OCI-LY1 (cell line): Measurements from ENCODE around the gene ANKRD52.

ENCODE experiments used
- H2AFZ ChIP-seq: fragments of 200-600 bp; sonication (generic), shearing (Covaris generic); 2 replicates; pipeline ENCODE4 v1.6.0; 2014; ENCODE audit warnings: antibody characterized with exemption, mild to moderate bottlenecking, low read length
- H3F3A ChIP-seq: fragments of 200-600 bp; sonication (generic), shearing (Covaris generic); 2 replicates; pipeline ENCODE4 v1.6.0; 2014; ENCODE audit warnings: mild to moderate bottlenecking, antibody characterized with exemption, low read length, moderate library complexity; ENCODE audit not compliant: insufficient read depth
- H3K27ac ChIP-seq: fragments of 200-600 bp; sonication (generic); 2 replicates; pipeline ENCODE4 v1.5.1; 2014; ENCODE audit warnings: low read length, mixed run types, mild to moderate bottlenecking, low read depth; ENCODE audit not compliant: poor library complexity, severe bottlenecking
- H3K27me3 ChIP-seq: fragments of 200-600 bp; sonication (generic); 2 replicates; pipeline ENCODE4 v1.6.0; 2014; ENCODE audit warnings: antibody characterized with exemption, mild to moderate bottlenecking, low read length, moderate library complexity; ENCODE audit not compliant: insufficient read depth
- H3K36me3 ChIP-seq: fragments of 200-600 bp; sonication (generic); 2 replicates; pipeline ENCODE4 v1.6.1; 2014; ENCODE audit warnings: mild to moderate bottlenecking, antibody characterized with exemption, low read length, moderate library complexity, mixed read lengths; ENCODE audit not compliant: insufficient read depth
- H3K4me1 ChIP-seq: fragments of 200-600 bp; sonication (generic); 2 replicates; pipeline ENCODE4 v1.5.1; 2014; ENCODE audit warnings: mild to moderate bottlenecking, low read length, moderate library complexity; ENCODE audit not compliant: insufficient read depth, severe bottlenecking
- H3K4me2 ChIP-seq: fragments of 200-600 bp; sonication (generic), shearing (Covaris generic); 2 replicates; pipeline ENCODE4 v1.6.1; 2014; ENCODE audit warnings: low read length
- H3K4me3 ChIP-seq: fragments of 200-600 bp; sonication (generic); 2 replicates; pipeline ENCODE4 v1.5.1; 2014; ENCODE audit warnings: low read length, low read depth, mild to moderate bottlenecking, mixed read lengths; ENCODE audit not compliant: poor library complexity, severe bottlenecking
- H3K79me2 ChIP-seq: fragments of 200-600 bp; shearing (Covaris generic); 2 replicates; pipeline ENCODE4 v1.6.1; 2016; ENCODE audit warnings: mixed run types, low read length, mixed read lengths; ENCODE audit not compliant: insufficient read depth
- H3K9ac ChIP-seq: fragments of 200-600 bp; sonication (generic), shearing (Covaris generic); 2 replicates; pipeline ENCODE4 v1.6.1; 2014; ENCODE audit warnings: mild to moderate bottlenecking, low read length, mixed read lengths
- H3K9me2 ChIP-seq: fragments of 200-600 bp; sonication (generic), shearing (Covaris generic); 2 replicates; pipeline ENCODE4 v1.6.1; 2014; ENCODE audit warnings: low read depth, mild to moderate bottlenecking, low read length, mixed read lengths
- H3K9me3 ChIP-seq: fragments of 200-600 bp; shearing (Covaris generic); 2 replicates; pipeline ENCODE4 v1.6.1; 2014; ENCODE audit warnings: low read length, mixed read lengths
- H4K20me1 ChIP-seq: fragments of 200-600 bp; sonication (generic), shearing (Covaris generic); 2 replicates; pipeline ENCODE4 v1.6.0; 2016; ENCODE audit warnings: mild to moderate bottlenecking, low read length; ENCODE audit not compliant: insufficient read depth
- EZH2 ChIP-seq: fragments of 200-600 bp; sonication (generic), shearing (Covaris generic); IDR thresholded peaks from 2 replicates; pipeline ENCODE4 v1.8.0; 2017; ENCODE audit warnings: borderline replicate concordance, mixed run types, mild to moderate bottlenecking, antibody characterized with exemption, low read length, moderate library complexity, mixed read lengths
- TF ChIP-seq, protein P1 (sequence below): fragments of 200-600 bp; sonication (generic), shearing (Covaris generic); IDR thresholded peaks from 2 replicates; pipeline ENCODE4 v1.5.1; 2017; ENCODE audit warnings: mild to moderate bottlenecking, antibody characterized with exemption, low read length, moderate library complexity, mixed read lengths

Gene ANKRD52

DNA sequence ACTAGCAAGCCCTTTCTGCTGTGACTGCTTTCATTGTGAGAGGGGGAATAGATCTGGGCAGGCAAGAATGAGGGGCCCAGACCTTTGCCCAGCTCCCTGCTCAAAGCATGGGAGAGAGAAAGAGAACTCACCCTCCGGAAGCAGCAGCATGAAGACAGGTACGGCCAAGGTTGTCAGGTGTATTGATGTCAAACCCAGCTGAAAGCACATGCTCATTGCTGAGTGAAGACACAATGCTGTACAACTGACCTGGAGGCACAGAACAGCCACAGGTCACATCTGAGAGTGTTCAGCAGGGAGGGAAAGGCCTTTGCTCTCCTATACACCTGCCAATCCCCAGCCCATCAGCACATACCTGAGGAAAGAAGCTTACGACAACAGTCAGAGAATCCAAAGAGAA, 5.5 kb downstream of the ANKRD52 start:
- no peak overlapping the region for H3K4me3 ChIP-seq
- H3K27me3 ChIP-seq = no peaks in the 10 kb centered on the region
- no peaks in the 10 kb centered on the region for H3K79me2 ChIP-seq
- no peak overlapping the region for H3K27ac ChIP-seq
- peaks cover 16% of the 10 kb centered on the region for H3K4me1 ChIP-seq
- no peaks in the 10 kb centered on the region for H3K9me2 ChIP-seq
- no peaks in the 10 kb centered on the region for H4K20me1 ChIP-seq
- peaks cover 73% of the 10 kb centered on the region for H3K36me3 ChIP-seq
- no peak overlapping the region for H2AFZ ChIP-seq
- no peak overlapping the region for H3K4me2 ChIP-seq
- no peaks in the 10 kb centered on the region for H3K9me3 ChIP-seq
- TF ChIP-seq, protein P1, sequence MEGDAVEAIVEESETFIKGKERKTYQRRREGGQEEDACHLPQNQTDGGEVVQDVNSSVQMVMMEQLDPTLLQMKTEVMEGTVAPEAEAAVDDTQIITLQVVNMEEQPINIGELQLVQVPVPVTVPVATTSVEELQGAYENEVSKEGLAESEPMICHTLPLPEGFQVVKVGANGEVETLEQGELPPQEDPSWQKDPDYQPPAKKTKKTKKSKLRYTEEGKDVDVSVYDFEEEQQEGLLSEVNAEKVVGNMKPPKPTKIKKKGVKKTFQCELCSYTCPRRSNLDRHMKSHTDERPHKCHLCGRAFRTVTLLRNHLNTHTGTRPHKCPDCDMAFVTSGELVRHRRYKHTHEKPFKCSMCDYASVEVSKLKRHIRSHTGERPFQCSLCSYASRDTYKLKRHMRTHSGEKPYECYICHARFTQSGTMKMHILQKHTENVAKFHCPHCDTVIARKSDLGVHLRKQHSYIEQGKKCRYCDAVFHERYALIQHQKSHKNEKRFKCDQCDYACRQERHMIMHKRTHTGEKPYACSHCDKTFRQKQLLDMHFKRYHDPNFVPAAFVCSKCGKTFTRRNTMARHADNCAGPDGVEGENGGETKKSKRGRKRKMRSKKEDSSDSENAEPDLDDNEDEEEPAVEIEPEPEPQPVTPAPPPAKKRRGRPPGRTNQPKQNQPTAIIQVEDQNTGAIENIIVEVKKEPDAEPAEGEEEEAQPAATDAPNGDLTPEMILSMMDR = no peak
- TF ChIP-seq EZH2 = no peak
- no peak overlapping the region for H3K9ac ChIP-seq
- H3F3A ChIP-seq = no peaks in the 10 kb centered on the region

DNA sequence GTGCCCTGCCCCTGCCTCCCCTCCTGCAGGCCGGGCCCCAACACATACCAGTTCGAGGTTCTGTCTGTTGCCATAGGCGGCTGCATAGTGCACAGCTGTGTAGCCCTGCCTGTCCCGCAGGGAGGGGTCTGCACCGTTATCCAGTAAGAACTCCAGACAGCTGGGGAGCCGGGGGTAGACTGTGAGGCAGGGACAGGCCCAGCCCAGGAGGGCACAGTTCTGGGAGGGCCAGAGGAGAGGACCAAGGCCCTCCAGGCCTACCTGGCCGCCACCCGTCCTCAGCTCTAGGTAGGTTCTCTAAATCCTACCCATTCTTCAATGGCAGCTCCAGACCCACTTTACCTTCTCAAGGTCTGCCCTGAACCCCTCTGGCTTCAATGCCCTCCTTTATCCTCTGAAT, 9.5 kb downstream of the ANKRD52 start:
- Histone ChIP-seq H3K9me2 (no peaks in the 10 kb centered on the region), H2AFZ (no peak overlapping the region), H3F3A (no peaks in the 10 kb centered on the region), H3K79me2 (no peaks in the 10 kb centered on the region), H4K20me1 (no peaks in the 10 kb centered on the region), H3K4me1 (no peaks in the 10 kb centered on the region), H3K36me3 (peaks cover 82% of the 10 kb centered on the region), H3K27me3 (no peaks in the 10 kb centered on the region), H3K4me3 (no peak overlapping the region), H3K9ac (no peak overlapping the region), H3K9me3 (no peaks in the 10 kb centered on the region), H3K4me2 (no peak overlapping the region), H3K27ac (no peak overlapping the region)
- TF ChIP-seq, protein P1 = no peak
- TF ChIP-seq EZH2 = no peak

DNA sequence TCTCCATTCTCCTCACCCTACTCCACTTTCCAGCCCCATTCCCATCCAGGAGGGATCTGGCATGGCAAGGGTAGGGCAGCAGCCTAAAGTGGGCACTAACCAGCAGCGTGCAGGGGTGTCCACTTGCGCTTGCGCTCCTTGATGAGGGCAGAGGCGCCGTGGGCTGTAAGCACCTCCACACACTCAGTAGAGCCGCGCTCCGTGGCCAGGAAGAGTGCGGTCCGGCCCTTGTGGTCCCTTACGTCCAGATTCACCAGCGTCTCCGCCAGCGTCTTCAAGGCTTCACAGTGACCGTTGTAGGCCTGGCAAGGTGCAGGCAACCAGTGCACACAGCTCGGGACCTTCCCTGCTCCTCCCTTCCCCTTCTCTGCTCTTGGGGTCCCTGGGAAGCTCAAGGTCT, 10.3 kb downstream of the ANKRD52 start:
- no peak overlapping the region for H3K4me3 ChIP-seq
- TF ChIP-seq, protein P1 = no peak
- no peak for TF ChIP-seq EZH2
- H3K27me3 ChIP-seq = no peaks in the 10 kb centered on the region
- no peaks in the 10 kb centered on the region for H3K9me3 ChIP-seq
- no peak overlapping the region for H2AFZ ChIP-seq
- H3K79me2 ChIP-seq = no peaks in the 10 kb centered on the region
- no peak overlapping the region for H3K4me2 ChIP-seq
- H3K4me1 ChIP-seq = no peaks in the 10 kb centered on the region
- no peaks in the 10 kb centered on the region for H3F3A ChIP-seq
- H3K9ac ChIP-seq = no peak overlapping the region
- peaks cover 82% of the 10 kb centered on the region for H3K36me3 ChIP-seq
- H4K20me1 ChIP-seq = no peaks in the 10 kb centered on the region
- H3K27ac ChIP-seq = no peak overlapping the region
- no peaks in the 10 kb centered on the region for H3K9me2 ChIP-seq
